ENCODE measurements around the gene SMAD2.

- TF ChIP-seq, protein P1, sequence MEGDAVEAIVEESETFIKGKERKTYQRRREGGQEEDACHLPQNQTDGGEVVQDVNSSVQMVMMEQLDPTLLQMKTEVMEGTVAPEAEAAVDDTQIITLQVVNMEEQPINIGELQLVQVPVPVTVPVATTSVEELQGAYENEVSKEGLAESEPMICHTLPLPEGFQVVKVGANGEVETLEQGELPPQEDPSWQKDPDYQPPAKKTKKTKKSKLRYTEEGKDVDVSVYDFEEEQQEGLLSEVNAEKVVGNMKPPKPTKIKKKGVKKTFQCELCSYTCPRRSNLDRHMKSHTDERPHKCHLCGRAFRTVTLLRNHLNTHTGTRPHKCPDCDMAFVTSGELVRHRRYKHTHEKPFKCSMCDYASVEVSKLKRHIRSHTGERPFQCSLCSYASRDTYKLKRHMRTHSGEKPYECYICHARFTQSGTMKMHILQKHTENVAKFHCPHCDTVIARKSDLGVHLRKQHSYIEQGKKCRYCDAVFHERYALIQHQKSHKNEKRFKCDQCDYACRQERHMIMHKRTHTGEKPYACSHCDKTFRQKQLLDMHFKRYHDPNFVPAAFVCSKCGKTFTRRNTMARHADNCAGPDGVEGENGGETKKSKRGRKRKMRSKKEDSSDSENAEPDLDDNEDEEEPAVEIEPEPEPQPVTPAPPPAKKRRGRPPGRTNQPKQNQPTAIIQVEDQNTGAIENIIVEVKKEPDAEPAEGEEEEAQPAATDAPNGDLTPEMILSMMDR (conservative IDR thresholded peaks at IDR 0.05; ENCODE audit: low read length): no peak
- TF ChIP-seq EZH2phosphoT487 (IDR thresholded peaks at IDR 0.05; ENCODE audit: borderline replicate concordance, low read depth, low read length): no peak
These were observed 49.4 kb downstream of the SMAD2 start for GRCh38 chr18:47881042-47881441.
